Cerebellar cortex (tissue), 1 donor: ENCODE data around the gene GGTLC2.
"Not testable (repeated sequence)": the region's sequence is repeated elsewhere in the genome, so short reads cannot be mapped to it uniquely, and the experiment has no call there.

ENCODE experiments used
- DNase-seq: peaks from one replicate; pipeline ENCODE4 v3.0.0-alpha.2; 2015; ENCODE audit warnings: low spot score

Gene GGTLC2

DNA sequence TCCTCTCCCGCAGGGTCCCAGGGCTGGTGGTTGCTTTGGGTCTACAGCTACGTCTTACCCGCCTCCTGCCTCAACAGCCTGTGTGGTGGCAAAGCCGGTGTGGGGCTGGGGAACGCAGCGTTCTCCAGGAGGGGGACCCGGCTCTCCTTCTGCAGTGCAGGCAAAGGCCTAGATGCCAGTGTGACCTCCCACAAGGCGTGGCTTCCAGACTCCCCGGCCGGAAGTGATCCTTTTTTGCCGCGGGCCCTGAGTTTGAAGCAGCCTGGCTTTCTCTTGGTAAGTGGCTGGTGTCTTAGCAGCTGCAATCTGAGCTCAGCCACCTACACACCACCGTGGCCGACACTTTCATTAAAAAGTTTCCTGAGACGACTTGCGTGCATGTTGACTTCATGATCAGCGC is 6.1 kb upstream of the GGTLC2 start:
- peak; percentile 7 for DNase-seq

DNA sequence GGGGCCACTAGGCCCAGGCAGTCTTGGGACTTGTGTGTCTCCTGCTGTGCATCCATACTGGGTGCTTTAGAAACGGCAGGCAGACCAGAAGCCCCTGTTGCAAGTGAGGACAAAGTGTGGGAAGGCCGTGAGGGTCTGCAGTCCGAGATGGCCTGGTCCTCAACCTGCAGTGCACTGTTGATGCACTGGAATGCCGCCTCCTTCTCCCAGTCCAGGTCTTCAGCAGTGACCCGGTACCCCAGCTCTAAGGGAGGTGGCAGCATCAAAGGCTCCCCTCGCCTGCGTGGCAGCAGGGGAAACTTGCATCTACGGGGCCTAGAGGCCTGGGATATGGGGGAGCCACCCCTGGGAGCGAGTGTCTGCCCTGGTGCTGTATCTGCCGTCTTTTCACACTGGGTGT is 2.2 kb upstream of the GGTLC2 start:
- not testable (repeated sequence) for DNase-seq

DNA sequence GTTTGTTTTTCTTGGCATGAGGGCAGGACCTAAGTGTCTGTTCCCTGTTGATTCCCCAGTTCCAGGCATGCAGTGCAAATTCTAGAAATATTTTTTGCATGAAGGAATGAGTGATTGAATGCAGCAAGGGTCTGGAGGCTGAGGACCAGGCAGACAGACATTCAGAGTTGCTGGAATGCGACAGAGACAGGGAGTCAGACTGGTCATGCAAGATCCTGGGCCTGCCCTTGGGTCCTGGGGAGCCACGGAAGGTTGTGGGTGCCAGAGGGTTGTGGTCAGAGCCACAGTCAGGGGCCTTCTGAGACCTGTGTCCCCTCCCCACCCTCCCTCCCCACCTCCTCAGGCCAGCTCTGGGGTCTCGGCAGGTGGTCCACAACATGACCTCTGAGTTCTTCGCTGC is 1.6 kb downstream of the GGTLC2 start:
- DNase-seq, result not testable (repeated sequence)

DNA sequence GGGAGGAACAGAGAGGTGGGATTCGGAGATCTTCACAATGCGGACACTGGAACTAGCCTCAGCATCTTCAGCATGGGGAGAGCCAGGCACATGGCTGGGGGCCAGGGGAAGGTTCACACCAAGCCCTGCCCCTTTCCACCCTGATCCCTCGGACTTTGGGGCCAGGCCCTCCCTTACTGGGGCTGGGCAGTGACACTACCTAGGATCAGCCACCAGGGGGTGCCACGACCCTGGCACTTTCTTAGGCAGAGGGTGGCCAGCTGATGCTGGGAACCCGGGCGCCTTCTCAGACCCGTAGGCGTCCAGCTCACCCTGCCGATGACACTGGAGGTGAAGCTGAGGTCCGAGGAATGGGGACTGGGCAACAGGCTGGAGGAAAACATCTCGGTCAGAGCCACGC is 3.5 kb downstream of the GGTLC2 start:
- not testable (repeated sequence) for DNase-seq

DNA sequence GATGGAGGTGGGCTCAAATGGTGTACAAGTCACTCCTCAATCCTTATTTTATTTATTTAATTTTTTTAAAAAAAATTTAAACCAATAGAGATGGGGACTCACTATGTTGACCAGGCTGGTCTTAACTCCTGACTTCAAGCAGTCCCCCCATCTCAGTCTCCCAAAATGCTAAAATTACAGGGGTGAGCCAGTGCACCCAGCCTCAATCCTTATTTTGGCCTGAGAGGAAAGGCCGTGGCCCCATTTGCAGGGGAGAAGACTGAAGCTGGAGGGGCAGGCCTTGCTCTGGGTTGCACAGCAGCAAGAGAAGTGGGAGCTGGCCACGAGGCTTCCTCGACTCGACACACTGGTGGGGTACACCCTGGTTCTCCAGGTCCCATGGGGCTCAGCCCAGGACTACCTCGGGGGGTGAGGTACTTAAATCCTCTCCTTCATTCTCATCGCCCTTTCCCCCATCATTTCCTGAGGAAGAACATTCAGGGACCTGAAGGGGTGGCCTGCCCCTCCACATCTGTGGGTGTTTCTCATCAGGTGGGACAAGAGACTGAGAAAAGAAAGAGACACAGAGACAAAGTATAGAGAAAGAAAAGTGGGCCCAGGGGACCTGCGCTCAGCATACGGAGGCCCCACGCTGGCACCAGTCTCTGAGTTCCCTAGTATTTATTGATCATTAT is 4.6 kb downstream of the GGTLC2 start:
- DNase-seq, result not testable (repeated sequence)

DNA sequence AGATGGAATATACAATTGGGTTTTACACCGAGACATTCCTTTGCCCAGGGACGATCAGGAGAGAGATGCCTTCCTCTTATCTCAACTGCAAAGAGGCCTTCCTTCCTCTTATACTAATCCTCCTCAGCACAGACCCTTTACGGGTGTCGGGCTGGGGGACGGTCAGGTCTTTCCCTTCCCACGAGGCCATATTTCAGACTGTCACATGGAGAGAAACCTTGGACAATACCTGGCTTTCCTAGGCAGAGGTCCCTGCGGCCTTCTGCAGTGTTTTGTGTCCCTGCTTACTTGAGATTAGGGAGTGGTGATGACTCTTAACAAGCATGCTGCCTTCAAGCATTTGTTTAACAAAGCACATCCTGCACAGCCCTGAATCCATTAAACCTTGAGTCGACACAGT is 5.3 kb downstream of the GGTLC2 start:
- not testable (repeated sequence) for DNase-seq

DNA sequence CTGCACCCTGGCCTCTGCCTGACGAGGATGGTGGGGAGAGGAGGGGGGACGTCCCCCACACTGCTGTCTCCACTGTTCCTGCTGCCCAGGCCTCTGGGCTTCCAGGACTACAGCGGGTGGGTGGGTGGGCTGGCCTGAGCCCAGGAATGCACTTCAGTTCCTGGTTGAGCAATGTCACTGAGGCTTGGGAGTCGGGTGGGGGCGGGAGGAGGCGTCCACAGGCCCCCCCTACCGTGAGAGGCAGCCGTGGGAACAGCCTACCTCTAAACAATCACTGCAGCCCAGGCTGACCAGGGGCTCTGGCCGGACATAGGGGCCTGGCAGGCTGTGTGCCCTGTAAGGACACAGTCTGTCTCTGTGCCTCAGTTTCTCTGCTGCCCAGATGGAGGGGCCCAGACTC is 6.0 kb downstream of the GGTLC2 start:
- DNase-seq, result not testable (repeated sequence)

DNA sequence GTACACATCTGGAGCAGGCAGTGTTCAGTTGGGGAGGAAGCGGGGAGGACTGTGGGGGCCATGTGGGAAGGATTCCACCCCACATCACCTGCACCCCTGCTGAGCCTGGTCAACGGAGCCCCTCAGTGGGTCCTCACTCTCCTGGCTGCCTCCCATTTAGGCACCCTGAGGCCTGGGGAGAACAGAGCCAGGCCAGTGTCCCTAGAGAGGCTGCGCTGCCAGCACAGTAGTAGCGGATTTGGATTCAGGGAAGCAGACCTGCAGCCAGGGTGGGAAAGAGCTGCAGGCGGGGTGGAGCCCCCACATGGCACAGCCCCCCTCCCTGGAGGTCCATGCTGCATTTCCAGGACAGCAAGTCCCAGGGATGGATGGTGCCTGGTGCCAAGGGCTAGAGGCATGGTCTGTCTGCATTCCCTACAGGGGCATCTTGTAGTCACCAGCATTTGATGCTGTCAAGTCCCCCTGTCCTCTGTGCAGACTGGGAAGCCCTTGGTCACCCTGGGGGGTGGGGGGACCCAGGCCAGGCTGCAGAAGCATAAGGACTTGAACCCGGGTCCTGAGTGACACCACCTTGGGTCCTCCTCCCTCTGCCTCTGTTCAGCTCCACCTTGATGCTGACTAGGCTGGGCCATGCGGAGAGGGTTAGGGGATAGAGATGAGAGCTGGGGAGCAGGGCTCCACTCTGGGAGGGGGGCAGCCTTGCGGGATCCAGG is 6.5 kb downstream of the GGTLC2 start:
- DNase-seq, result not testable (repeated sequence)

DNA sequence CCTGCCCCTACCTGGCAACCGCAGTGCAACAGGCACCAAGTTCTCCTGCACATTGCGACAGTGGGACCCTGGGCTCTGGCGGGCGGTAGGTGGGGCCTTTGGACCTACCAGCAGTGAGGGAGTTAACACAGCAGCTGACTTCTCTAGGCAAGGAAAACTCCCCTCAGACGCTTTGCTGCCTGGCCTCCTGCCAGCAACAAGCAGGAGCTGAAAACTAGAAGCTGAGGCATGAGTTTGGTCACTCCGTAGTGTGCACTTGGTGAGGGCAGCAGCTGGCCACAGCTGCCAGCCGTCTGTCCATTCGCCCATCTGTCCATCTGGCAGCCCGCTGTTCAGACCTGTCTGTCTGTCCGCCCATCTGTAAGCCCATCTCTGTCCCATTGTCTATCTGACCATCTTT is 7.2 kb downstream of the GGTLC2 start:
- not testable (repeated sequence) for DNase-seq

DNA sequence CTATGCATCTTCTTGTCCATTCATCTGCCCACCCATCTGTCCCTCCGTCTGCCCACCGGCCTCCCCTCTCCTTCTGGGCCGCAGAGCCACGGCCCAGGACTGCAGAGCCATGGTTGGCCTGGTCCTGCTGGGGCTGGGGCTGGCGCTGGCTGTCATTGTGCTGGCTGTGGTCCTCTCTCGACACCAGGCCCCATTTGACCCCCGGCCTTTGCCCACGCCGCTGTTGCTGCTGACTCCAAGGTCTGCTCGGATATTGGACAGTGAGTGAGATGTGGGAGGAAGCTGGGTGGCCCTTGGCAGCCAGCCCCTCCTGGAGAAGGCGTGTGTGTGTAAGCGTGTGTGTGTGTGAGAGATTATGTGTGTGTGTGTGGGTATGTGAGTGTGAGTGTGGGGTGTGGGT is 7.7 kb downstream of the GGTLC2 start:
- not testable (repeated sequence) for DNase-seq

DNA sequence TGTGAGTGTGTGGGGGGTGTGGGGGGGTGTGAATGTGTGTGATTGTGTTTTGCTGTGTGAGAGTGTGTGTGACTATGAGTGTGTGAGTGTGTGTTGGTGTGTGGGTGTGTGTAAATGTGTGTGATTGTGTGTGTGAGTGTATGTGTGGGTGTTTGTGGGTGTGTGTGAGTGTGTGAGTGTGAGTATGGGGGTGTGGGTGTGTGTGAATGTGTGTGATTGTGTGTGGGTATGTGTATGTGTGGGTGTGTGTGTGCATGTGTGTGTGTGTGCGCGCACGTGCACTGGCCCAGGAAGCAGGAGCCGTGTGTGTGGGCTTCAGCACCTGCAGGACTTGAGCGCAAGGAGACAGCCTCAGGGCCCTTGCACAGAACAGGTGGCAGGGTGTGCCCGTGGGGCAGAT is 8.2 kb downstream of the GGTLC2 start:
- DNase-seq, result not testable (repeated sequence)

DNA sequence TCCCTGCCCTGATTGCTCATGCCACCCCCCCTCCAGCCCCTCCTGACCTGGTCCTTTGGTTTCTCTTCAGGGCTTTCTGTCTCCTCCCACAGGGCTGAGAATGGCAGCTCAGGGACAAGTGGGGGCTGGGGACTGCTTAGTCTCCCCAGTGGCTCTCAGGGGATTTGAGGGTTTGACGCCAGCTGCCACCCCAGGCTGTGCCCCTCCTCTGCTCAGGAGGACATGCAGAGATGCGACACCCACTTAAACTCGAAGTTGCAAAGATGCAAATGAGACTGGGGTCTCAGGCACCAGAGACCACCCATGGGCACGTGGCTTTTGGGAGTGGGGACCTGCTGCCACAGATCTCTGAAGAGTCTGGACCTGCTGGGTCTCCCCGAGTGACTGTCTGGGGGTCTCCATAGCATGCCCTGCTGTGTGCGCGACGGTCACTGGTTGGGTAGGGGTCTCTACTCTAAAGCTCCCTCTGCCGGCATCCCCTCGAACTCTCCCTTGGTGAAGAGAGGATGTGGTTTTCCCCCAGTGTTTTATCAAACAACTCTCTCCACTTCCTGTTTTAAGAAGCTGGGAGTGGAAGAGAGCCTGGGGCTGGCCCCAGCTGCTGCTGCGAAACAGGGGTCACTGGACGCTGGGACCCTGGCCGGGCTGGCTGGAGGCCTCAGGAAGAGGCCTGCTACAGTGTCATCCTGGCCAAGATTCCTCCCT is 9.4 kb downstream of the GGTLC2 start:
- not testable (repeated sequence) for DNase-seq

DNA sequence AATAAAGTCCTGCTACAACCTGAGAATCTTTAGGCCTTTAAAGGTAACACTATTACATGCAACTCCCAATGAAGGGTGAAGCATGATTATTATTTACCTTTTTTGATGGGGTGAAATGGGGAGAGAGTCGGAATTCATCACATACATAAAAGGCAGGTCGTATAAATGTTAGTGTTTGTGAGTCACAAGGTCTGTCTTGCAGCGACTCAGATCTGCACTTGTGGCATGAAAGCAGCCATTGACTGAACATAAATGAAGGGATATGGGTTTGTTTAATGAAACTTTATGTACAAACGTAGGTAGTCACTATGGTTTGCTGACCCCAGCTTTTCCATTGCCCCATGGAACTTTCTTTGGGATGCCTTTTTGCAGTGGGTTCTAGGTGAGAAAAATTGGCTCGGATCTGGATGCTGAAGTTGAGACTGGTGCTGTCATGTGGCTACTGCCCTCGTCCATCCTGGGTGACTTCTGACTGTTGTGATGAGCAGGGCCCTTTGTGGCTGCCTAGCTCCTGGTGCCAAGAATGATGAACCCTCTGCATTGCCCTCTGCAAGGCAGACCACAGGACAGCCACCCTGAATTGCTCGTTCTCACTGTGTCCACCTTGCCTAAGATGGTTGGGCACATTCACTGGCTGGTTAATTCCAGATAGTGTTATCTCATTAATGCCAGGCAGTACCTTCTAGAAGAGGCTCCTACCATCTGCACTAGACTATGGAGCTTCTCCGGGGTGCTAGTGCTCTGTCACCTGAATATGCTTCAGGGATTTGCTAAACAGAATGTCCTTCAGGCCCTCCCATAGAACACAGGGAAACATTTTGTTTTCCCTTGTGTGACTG is 11.3 kb downstream of the GGTLC2 start:
- DNase-seq, result no peak

DNA sequence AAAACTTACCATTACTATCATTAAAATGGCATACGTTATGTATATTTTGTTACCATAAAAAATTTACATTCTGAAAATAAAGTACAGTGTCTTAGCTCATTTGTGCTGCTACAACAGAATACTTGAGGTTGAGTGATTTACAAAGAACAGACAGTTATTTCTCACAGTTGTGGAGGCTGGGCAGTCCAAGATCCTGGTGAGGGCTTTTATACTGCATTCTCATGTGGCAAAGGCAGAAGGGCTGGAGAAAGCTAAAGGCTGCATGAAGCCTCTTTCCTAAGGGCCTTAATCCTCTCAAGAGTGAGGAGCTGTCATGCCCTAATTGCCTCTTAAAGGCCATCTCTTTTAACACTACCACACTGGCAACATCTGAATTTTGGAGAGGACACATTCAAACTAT is 13.3 kb downstream of the GGTLC2 start:
- no peak for DNase-seq

DNA sequence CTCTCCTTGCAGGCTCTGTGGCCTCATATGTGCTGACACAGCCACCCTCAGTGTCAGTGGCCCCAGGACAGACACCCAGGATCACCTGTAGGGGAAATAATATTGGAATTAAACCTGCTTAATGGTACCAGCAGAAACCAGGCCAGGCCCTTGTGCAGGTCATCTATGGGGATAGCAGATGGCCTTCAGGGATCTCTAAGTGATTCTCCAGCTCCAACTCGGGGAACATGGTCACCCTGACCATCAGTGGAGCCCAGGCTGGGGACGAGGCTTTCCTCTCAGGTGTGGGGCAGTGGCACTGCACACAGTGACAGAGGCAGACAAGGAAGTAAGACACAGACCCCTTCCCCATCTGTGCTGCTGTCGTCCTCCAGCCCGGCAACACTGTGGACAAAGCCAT is 16.9 kb downstream of the GGTLC2 start:
- DNase-seq, result no peak

DNA sequence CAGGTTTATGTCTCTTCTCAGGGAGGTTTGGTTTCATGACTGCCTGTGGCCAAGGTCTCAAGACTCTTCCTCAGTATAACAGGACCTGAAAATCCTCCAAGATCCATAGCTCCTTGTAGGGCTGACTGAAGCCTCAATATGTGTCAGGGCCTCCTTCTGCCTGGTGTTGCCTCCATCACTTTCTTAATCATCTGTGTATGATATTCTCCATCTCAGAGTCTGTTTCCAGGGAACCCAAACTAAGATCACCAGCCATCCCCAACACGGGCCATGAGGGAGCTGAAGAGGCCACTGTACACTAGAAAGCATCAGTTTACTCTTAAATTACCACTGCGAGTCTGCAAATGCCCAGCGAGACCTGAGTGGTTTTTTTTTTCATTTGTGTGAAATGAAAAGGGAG is 17.7 kb downstream of the GGTLC2 start:
- DNase-seq, result no peak

DNA sequence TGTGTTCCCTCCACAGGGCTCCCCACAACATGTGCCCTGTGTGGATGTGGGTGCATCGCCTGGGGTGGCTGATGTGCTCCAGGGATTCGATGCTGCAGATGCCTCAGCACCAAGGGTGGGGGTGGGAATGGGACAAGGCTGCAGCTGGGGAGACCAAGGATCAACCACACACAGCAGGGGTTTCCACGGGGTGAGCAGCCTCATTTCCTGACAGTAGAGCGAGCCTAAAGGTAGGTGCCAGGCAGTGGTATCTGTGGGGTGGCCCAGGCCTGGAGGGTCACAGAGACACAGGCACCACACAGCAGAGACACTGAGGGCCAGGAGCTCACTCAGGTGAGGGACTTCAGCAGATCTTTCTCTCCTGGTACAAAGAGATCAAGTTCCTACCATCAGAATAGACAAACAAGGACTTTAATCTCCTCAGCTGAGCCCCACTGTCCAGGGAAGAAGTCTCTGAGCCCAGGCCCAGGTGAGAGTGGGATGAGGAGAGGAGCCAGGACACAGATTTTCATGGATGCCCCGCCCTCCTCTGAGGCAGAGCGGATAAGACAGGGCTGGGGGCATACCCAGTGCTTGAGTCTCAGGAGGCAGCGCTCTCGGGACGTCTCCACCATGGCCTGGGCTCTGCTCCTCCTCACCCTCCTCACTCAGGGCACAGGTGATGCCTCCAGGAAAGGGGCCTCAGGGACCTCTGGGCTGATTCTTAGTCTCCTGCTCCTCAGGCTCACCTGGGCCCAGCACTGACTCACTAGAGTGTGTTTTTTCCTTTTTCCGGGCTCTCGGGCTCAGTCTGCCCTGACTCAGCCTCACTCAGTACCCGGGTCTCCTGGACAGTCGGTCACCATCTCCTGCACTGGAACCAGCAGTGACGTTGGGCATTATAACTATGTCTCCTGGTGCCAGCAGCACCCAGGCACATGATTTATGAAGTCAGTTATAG is 19.7 kb downstream of the GGTLC2 start:
- no peak for DNase-seq

DNA sequence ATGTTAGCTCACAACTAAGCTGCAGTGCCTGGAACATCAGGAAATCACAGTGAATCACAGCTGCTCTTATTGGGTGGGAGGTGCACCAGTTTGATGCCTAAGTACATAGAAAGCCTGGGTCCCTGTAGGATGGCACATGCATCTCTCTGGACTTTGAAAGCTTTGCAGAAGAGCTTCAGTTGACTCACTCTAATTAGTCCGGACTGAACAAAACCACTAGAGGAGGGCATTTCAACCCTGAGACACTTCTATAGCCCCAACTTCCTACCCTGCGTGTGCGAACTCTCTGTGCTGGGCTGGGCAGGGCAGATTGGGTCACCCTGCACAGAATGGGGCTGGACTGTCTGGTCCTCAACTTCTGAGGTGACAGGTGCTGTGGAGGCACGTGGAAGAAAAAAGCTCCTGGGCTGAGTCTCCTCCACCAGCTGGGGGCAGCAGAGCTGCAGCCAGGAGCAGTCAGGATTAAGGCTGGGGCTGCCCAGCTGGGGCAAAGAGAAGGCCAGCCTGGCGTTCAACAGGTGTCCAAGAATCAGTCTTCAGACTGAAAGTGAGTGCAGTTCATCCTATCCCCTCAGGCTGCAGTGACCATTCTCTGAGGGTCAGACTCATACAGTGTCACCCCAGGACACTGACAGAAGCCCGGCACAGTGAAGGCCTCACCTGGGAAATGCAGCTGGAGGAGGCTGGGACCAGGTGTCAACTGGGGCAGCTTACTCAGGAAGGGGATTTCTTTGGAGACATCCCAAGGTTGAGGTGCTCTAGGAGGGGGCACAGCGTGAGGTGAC is 22.1 kb downstream of the GGTLC2 start:
- DNase-seq, result peak; percentile 13

DNA sequence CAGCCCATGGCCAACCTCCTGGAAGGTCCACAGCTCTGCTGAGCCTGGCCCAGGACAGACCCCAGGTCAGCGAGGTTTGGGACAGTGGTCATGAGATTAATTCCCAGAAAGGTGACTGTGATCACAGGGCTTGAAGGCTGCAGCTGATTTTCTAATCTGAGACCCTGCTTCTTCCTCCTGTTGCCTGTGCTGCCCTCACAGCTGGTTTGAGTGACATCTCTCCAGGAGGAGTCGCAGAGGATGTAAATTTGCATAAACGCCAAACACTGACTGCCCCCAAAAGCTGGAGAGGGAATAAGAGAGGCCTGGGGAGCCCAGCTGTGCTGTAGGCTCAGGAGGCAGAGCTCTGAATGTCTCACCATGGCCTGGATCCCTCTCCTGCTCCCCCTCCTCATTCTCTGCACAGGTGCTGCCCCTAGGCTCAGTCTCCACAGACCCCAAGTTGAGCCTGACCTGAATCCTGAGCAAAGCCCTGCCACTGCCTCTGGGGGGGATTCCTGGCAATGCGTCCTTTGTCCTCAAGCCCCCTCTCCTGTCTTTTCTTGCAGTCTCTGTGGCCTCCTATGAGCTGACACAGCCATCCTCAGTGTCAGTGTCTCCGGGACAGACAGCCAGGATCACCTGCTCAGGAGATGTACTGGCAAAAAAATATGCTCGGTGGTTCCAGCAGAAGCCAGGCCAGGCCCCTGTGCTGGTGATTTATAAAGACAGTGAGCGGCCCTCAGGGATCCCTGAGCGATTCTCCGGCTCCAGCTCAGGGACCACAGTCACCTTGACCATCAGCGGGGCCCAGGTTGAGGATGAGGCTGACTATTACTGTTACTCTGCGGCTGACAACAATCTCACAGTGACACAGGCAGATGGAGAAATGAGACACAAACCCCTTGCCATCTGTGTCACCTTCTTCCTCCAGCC is 23.8 kb downstream of the GGTLC2 start:
- DNase-seq, result no peak
